ENCODE measurements around the gene THAP8. TPM values are rescaled to one million over a fixed set of nuclear protein-coding genes. Genes with fewer than 3 reads are reported as not detected.

THAP8 gene
- total and polyA plus RNA-seq, 2 of the 8 experiments (the other 6 are each of a cell fraction or from before 2014, with no cell fraction given), result 6.0 to 11.1 TPM

GRCh38 chr19:36051637-36052036 is 2.4 kb downstream of the THAP8 start:
- H3K79me1 ChIP-seq (ENCODE audit: low read depth, low read length), result no peaks in the 10 kb centered on the region
- peak overlapping the region; percentile 26; the same call in 1 of the 2 replicates for H4K8ac ChIP-seq (ENCODE audit: extremely low read depth, insufficient read depth, low read length)
- peak overlapping the region in 1 of 2 experiments; percentile 30; a peak in 2 of 4 replicates for H3K4me2 ChIP-seq (ENCODE audit: insufficient read depth in 1 of 2, low read depth in 2 of 2, low read length in 2 of 2)
- H3K23me2 ChIP-seq (ENCODE audit: low read depth, low read length), result peaks cover 4% of the 10 kb centered on the region
- no peak overlapping the region for H3K27ac ChIP-seq (ENCODE audit: low read depth, low read length)
- POLR2A ChIA-PET (ENCODE audit: partially characterized antibody), result interaction anchor here (0.8 to 1.5 kb wide), 3 partner anchors 11 to 63 kb away, joined by 3 read pairs; partner anchors contain the start of genes POLR2I, SYNE4 and TBCB
- H3K18ac ChIP-seq (ENCODE audit: extremely low read depth, low read length), result no peak overlapping the region
- FAIRE-seq (no peak), DNase-seq (ENCODE audit: low read depth in 1 of 2, low spot score in 2 of 2) (peak in 1 of 2 experiments; percentile 60)
- no peak overlapping the region for H3K9ac ChIP-seq (replicated peaks in 1 of 4; ENCODE audit: extremely low read depth in 1 of 4, low read depth in 3 of 4, low read length in 3 of 4)
- H3K9me3 ChIP-seq (ENCODE audit: insufficient read depth in 2 of 2, low read depth in 1 of 2, low read length in 1 of 2), result no peaks in the 10 kb centered on the region
- no peak overlapping the region for H2BK5ac ChIP-seq (ENCODE audit: low read depth, low read length)
- H3K4ac ChIP-seq (replicated peaks; ENCODE audit: insufficient read length, low read depth, low read length), result no peak overlapping the region
- TF ChIP-seq BCL11A (IDR thresholded peaks at IDR 0.05; ENCODE audit: low read depth in 2 of 2, low read length in 2 of 2) (no peak), CREB1 (IDR thresholded peaks at IDR 0.05) (no peak), SUZ12 (IDR thresholded peaks at IDR 0.05; ENCODE audit: low read length) (no peak), SIN3A (conservative IDR thresholded peaks at IDR 0.05 in 1 of 2, IDR thresholded peaks at IDR 0.05 in 1 of 2; ENCODE audit: low read depth in 1 of 2, low read length in 2 of 2) (peak in 1 of 2 experiments; percentile 37; a peak in 1 of 4 replicates), SP1 (IDR thresholded peaks at IDR 0.05; ENCODE audit: low read depth, low read length) (peak; percentile 69), CHD2 (IDR thresholded peaks at IDR 0.05; ENCODE audit: low read length) (0 out of 2 replicates have a peak, but pooled peaks have one; percentile 36), MAX (IDR thresholded peaks at IDR 0.05) (no peak)
- CTCF ChIA-PET (ENCODE audit: partially characterized antibody), result interaction anchor here (0.7 to 4.6 kb wide), 10 partner anchors 10 to 229 kb away, joined by 3 to 14 read pairs (median 5); partner anchors contain the start of genes ALKBH6, CLIP3 and SDHAF1
- H3K14ac ChIP-seq (ENCODE audit: insufficient read length), result no peak overlapping the region
- H3K36me3 ChIP-seq (ENCODE audit: control insufficient read depth in 2 of 4, insufficient read depth in 4 of 4, low read length in 3 of 4), result no peaks in the 10 kb centered on the region
- H3K79me2 ChIP-seq (ENCODE audit: control insufficient read depth in 1 of 2, insufficient read depth in 2 of 2, low read length in 2 of 2), result peaks cover 3 to 17% of the 10 kb centered on the region in 2 experiments; a peak in 3 of 4 replicates
- no peak overlapping the region for H2AFZ ChIP-seq (ENCODE audit: low read length)
- H2BK20ac ChIP-seq (ENCODE audit: low read length), result no peak overlapping the region
- no peak overlapping the region for H2BK12ac ChIP-seq (ENCODE audit: low read depth, low read length)
- H3K23ac ChIP-seq (ENCODE audit: insufficient read length), result no peak overlapping the region
- H4K20me1 ChIP-seq (replicated peaks in 1 of 2; ENCODE audit: control insufficient read depth in 1 of 2, insufficient read depth in 2 of 2, low read length in 2 of 2), result peaks cover 0 to 10% of the 10 kb centered on the region in 2 experiments
- 50% methylated on average over 4 of the region's 4 CpGs; no CpG with 5 or more reads in 1 of the 2 experiments for WGBS, 2 experiments (ENCODE audit: extremely low coverage in 1 of 2, insufficient coverage in 1 of 2, insufficient read length in 1 of 2, insufficient replicate concordance in 2 of 2, low coverage in 1 of 2, low lambda C conversion rate in 2 of 2, missing lambda C conversion rate in 1 of 2)
- H2AK5ac ChIP-seq (ENCODE audit: low read depth, low read length), result no peak overlapping the region
- H3K4me1 ChIP-seq (replicated peaks in 1 of 4; ENCODE audit: control insufficient read depth in 3 of 4, insufficient read depth in 4 of 4, low read length in 3 of 4), result peaks cover 0 to 11% (median 4%) of the 10 kb centered on the region in 4 experiments; a peak in 6 of 7 replicates
- H2BK15ac ChIP-seq (ENCODE audit: low read length), result no peak overlapping the region
- no peak overlapping the region for H2BK120ac ChIP-seq (replicated peaks; ENCODE audit: low read depth, low read length)
- peak overlapping the region in 1 of 4 experiments; percentile 16; a peak in 2 of 8 replicates for H3K4me3 ChIP-seq (ENCODE audit: extremely low read depth in 1 of 4, insufficient read depth in 2 of 4, low read depth in 3 of 4, low read length in 4 of 4)
- no peaks in the 10 kb centered on the region for H3K27me3 ChIP-seq (replicated peaks in 1 of 4; ENCODE audit: control insufficient read depth in 3 of 4, extremely low read depth in 1 of 4, insufficient read depth in 3 of 4, low read length in 3 of 4)
- H4K91ac ChIP-seq (replicated peaks; ENCODE audit: insufficient read length, low read length), result no peak overlapping the region
- no peak overlapping the region for H4K5ac ChIP-seq (ENCODE audit: insufficient read length, low read depth, low read length)
- no peak overlapping the region for H3K56ac ChIP-seq (replicated peaks; ENCODE audit: insufficient read length, low read depth, low read length)

All from H1 (cell line).